GM21390 (cell line): ENCODE data around the gene PGLYRP2.
"Not testable (repeated sequence)": the region's sequence is repeated elsewhere in the genome, so short reads cannot be mapped to it uniquely, and the experiment has no call there.

ENCODE experiments used
- ATAC-seq: cut with Tn5 transposase; IDR thresholded peaks from one replicate; pipeline ENCODE4 v1.9.1; 2021; ENCODE audit not compliant: unreplicated experiment

PGLYRP2 gene

GRCh38 chr19:15488489-15489226, 9.4 kb upstream of the PGLYRP2 start:
- ATAC-seq = no peak

GRCh38 chr19:15487038-15487437, 7.7 kb upstream of the PGLYRP2 start:
- no peak for ATAC-seq

- ATAC-seq = not testable (repeated sequence)
Measured at GRCh38 chr19:15485768-15486167, 6.5 kb upstream of the PGLYRP2 start.

- not testable (repeated sequence) for ATAC-seq
Measured at GRCh38 chr19:15480996-15481395, 1.7 kb upstream of the PGLYRP2 start.

GRCh38 chr19:15476325-15476724, 3.0 kb downstream of the PGLYRP2 start:
- ATAC-seq = no peak

GRCh38 chr19:15475611-15476010, 3.7 kb downstream of the PGLYRP2 start:
- no peak for ATAC-seq

- ATAC-seq = no peak
Measured at GRCh38 chr19:15475169-15475568, 4.1 kb downstream of the PGLYRP2 start.

- not testable (repeated sequence) for ATAC-seq
Measured at GRCh38 chr19:15473821-15474220, 5.5 kb downstream of the PGLYRP2 start.

- ATAC-seq = no peak
Measured at GRCh38 chr19:15471639-15472101, 7.6 kb downstream of the PGLYRP2 start.

GRCh38 chr19:15469513-15470297, 9.6 kb downstream of the PGLYRP2 start:
- no peak for ATAC-seq

- ATAC-seq = no peak
Measured at GRCh38 chr19:15468675-15469512, 10.4 kb downstream of the PGLYRP2 start.

- ATAC-seq = no peak
Measured at GRCh38 chr19:15467734-15468214, 11.5 kb downstream of the PGLYRP2 start.

GRCh38 chr19:15466851-15467733, 12.2 kb downstream of the PGLYRP2 start:
- peak; percentile 66 for ATAC-seq

GRCh38 chr19:15464394-15465385, 14.6 kb downstream of the PGLYRP2 start, which contains the start of gene RASAL3:
TSS of gene RASAL3 (minus strand) at chr19:15464544. CDS start at chr19:15464358, 186 bp downstream.
- ATAC-seq = no peak

GRCh38 chr19:15463861-15464371, 15.4 kb downstream of the PGLYRP2 start:
- no peak for ATAC-seq

- no peak for ATAC-seq
Measured at GRCh38 chr19:15461694-15462093, 17.6 kb downstream of the PGLYRP2 start.

- ATAC-seq = no peak
Measured at GRCh38 chr19:15457701-15458484, 21.4 kb downstream of the PGLYRP2 start.
